KOPT-K1 (cell line): ENCODE data around the gene ZNF525.
A peak's percentile ranks its signal among the peaks of the same experiment; 100 is the strongest.
"Not testable (repeated sequence)": the region's sequence is repeated elsewhere in the genome, so short reads cannot be mapped to it uniquely, and the experiment has no call there.

ENCODE experiments used
- H3K27ac ChIP-seq: fragments of 200-600 bp; sonication (generic); 2 replicates; pipeline ENCODE4 v1.5.1; 2016; ENCODE audit warnings: antibody characterized with exemption, mild to moderate bottlenecking, low read depth, low read length; ENCODE audit not compliant: poor library complexity, severe bottlenecking
- H3K36me3 ChIP-seq: fragments of 200-600 bp; sonication (generic); 2 replicates; pipeline ENCODE4 v1.5.1; 2017; ENCODE audit warnings: antibody characterized with exemption, mild to moderate bottlenecking, low read length, moderate library complexity; ENCODE audit not compliant: insufficient read depth
- H3K9me3 ChIP-seq: fragments of 200-600 bp; sonication (generic); 2 replicates; pipeline ENCODE4 v1.5.1; 2017; ENCODE audit warnings: antibody characterized with exemption, low read length, mild to moderate bottlenecking; ENCODE audit not compliant: insufficient read depth, poor library complexity, severe bottlenecking

ZNF525 gene

DNA sequence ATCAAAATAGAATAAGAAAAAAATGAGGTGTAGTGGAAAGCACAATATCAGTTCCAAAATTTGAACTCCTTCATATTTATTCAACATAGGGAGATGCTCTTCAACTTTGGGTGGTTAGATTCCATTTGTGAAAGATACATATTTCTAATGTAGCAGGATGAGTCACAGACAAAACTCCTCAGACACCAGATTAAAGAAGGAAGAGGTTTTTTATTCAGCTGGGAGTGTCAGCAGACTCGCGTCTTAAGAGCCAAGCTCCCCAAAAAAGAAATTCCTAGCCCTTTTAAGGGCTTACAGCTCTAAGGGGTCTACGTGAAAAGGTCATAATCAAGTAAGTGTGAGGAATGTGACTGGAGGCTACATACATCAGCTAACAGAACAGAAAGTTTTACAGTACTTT is 22.7 kb downstream of the ZNF525 start:
- H3K9me3 ChIP-seq = peaks cover 70% of the 10 kb centered on the region
- H3K36me3 ChIP-seq = peaks cover 37% of the 10 kb centered on the region
- H3K27ac ChIP-seq = no peak overlapping the region

DNA sequence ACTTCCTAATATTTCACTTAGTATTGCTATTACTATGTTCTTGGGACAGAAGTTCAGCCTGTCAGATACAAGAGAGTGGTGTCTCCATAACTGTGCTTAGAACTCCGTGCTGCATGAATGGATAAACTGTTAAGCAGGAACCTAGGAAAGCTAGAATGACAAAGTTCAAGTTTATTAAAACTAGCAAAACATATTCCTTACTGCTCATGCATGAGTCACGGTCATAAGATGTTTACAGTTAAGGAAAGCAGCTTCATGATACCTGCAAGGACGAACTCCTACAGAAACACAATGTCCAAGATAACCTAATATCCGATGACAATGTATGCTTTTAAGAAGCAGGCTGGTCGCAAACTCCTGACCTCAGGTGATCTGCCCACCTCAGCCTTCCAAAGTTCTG is 23.4 kb downstream of the ZNF525 start:
- Histone ChIP-seq H3K9me3 (peaks cover 62% of the 10 kb centered on the region), H3K27ac (no peak overlapping the region), H3K36me3 (peaks cover 31% of the 10 kb centered on the region)

DNA sequence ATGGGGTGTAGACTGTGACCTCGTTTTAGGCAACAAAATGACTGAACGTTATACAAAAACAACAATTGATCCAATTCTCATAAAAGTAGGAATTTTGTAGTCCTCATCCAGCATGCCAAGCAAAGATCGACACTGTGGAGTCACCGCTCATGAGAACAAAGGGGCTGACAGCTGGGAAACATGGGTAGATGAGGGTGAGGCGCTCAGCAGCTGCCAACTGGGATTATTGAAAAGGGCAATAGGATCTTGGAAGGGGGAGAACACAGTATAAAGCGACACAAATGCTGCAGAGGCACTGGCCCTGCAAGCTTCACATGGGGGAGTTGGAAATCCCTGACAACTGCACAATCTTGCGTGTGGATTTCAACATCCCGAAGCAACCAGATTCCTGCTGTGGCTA is 24.1 kb downstream of the ZNF525 start:
- peaks cover 24% of the 10 kb centered on the region for H3K36me3 ChIP-seq
- H3K27ac ChIP-seq = no peak overlapping the region
- peaks cover 56% of the 10 kb centered on the region for H3K9me3 ChIP-seq

DNA sequence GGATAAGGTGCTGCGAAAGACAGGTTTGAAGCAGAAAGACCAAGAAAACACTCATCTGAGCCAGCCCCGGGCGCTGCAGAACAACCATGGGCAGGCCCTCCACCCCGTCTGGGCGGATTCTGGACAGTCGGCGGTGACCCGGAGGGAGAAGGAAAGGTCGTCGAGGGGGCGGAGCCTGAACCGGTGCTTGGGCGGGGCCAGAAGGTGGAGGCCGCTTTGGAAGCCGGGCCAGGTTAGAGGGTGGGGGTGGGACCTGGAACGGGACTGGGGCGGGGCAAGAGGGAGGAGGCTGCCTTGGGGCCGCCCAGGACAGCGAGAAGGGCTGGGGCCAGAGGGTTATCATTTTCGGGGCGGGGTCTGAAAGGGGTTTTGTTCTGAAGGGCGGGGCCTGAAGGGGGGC is 24.5 kb downstream of the ZNF525 start:
- Histone ChIP-seq H3K27ac (no peak overlapping the region), H3K36me3 (peaks cover 20% of the 10 kb centered on the region), H3K9me3 (peaks cover 52% of the 10 kb centered on the region)

DNA sequence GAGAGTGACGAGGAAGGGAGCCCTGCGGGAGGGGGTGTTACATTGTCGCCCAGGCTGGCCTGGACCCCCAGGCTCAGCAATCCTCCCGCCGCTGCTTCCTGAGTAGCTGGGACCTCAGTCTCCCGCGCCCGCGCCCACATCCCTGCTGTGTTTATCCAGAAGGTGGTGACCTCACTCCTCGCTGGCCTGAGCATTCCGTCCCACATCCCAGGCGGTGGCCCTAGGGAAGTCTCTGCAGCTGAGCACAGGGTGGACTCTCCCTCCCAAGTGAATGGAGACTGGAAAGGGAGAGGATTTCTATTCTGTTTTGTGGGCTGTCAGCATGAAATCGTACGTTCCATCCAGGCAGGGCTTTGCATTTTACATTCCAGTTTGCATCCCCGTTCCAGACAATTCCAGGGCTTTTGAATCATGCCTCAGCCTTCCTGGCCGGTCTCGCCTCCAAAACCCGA is 29.0 kb downstream of the ZNF525 start:
- peak overlapping the region; percentile 77 for H3K27ac ChIP-seq
- peaks cover 13% of the 10 kb centered on the region for H3K36me3 ChIP-seq
- H3K9me3 ChIP-seq = peaks cover 19% of the 10 kb centered on the region

DNA sequence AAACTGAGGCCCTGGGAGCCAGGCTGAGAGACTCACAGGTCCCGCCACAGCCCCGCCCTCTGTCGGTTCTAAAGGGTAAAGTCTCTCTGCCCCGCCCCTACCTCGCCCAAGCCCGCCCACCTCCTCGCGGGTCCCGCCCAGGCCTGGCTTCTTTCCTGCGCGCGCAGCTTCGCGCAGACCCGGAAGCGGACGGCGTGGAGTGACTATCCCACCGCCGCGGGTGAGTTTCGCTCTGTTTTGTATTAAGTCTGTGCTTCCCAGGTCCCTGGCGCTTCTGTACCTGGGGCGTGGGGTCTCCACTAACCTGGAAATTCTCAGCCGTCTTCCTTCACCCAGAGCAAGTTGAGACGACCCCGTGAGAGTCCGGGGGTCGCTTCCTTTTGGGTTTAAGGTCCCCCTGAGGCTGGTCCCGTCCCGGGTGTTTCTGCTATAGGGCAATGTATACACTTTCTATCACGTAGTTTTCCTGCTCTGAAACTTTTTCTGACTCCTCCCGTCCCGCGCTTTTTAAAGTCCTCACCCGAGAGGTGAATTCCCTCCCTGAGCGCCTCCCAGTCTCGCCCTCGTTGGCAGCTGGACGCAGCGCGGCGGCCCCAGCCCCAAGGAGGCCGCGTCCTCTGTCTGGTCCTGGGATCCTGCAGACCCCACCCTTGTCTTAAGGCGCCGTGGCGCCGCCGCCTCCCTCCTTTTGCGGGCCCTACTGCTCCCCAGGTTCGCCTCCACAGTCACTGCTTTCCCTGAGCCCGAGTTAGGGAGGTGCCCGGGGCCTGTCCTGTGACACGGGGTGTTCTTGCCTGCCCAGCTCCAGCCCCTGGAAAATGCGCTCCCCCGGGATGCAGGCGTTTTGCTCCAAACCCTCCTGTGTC is 29.7 kb downstream of the ZNF525 start, which contains the start of gene ZNF765:
Gene ZNF765 (plus strand): TSS at position 176 of the 866 bp plus-strand sequence. CDS start 2,867 bp downstream, outside the sequence.
- peak within 1 kb of the TSS; percentile 77 for H3K27ac ChIP-seq
- peaks cover 19% of the 10 kb centered on the region for H3K9me3 ChIP-seq
- H3K36me3 ChIP-seq = peaks cover 19% of the 10 kb centered on the region

DNA sequence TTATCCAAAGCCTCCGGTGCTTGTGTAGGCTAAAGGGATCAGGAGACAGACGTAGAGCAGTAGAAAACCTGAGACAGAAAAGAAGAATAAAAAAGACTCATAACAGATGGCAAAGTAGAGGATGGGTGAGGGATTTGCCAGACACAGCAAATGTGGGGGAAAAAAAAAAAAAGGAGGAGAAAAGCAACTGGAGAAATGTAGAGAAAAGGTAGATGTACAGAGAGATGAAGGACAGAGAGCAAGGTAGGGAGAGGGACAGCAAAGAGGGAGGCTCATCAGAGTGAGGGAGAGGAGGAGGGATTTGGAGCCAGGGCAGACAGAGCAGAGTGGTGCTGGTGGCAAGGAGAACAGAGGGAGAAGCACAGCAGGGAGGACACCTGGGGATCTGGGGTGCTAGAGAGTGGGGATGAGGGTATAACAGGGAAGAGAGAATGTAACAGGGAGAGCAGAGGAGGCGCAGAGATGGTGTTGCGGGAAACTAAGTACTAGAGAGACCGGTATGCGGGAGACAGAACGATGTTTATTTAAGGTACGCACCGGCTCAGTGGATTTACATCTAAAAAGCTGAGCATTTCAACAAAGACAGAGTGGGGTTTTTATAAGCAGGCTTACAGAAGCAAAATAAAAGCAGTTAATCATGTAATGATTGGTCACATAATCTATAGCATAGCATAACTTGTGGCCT is 30.5 kb downstream of the ZNF525 start:
- Histone ChIP-seq H3K9me3 (peaks cover 19% of the 10 kb centered on the region), H3K27ac (peak overlapping the region; percentile 77), H3K36me3 (peaks cover 27% of the 10 kb centered on the region)

DNA sequence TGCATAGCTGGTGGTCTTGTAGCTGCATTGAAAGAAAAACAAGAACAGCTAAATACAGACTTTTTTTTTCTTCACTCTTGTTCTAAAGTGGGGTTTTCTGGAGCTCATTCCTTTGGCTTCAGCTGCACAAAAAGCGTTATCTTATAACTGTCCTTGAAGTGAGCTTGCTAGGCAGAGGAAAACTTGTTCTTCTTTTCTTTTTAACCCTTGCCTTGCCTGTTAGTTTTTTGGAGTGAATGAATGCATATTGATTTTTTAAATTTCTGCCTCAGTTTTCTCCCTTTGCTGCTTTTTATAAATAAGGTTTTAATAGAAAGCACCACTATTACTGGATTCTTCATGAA is 31.0 kb downstream of the ZNF525 start:
- Histone ChIP-seq H3K9me3 (peaks cover 19% of the 10 kb centered on the region), H3K36me3 (peaks cover 32% of the 10 kb centered on the region), H3K27ac (no peak overlapping the region)

DNA sequence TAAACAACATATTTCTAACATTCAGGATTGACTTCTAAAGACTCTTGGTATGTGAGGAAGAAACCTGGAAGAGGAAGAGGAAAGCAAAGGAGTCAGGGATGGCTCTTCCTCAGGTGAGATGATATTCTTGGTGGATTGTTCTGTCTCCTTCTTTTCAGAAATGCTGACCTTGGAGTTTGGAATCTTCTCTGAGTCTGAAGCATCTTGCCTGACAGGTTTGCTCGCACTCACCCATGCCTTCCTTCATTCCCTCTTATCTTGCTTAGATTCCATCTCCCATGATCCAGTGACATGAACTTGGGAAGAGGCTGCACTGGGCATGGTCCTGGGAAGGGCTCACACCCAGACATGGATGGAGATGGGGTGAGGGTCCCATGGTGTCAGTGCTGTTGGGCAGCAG is 32.4 kb downstream of the ZNF525 start:
- not testable (repeated sequence) for H3K27ac ChIP-seq
- Histone ChIP-seq H3K36me3 (peaks cover 46% of the 10 kb centered on the region), H3K9me3 (peaks cover 33% of the 10 kb centered on the region)

DNA sequence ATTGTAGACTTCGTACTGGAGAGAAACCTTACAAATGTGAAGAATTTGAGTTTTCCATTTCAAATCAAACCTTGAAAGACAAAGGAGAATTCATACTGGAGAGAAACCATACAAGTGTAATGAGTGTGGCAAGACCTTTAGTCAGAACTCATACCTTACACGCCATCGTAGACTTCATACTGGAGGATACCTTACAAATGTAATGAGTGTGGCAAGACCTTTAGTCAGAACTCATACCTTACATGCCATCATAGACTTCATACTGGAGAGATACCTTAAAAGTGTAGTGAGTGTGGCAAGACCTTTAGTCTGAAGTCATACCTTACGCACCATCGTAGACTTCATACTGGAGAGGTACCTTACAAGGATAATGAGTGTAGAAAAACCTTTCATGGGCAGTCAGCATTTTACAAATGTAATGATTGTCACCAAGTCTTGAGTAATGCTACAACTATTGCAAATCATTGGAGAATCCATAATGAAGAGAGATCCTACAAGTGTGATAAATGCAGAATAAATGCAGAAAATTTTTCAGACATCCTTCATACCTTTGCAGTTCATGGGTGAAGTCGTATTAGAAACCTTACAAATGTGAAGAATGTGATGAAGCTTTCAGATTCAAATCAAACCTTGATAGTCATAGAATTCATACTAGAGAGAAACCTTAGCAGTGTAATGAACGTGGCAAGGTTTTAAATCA is 44.1 kb downstream of the ZNF525 start:
- H3K27ac ChIP-seq = no peak overlapping the region
- peaks cover 77% of the 10 kb centered on the region for H3K36me3 ChIP-seq
- peaks cover 100% of the 10 kb centered on the region for H3K9me3 ChIP-seq

DNA sequence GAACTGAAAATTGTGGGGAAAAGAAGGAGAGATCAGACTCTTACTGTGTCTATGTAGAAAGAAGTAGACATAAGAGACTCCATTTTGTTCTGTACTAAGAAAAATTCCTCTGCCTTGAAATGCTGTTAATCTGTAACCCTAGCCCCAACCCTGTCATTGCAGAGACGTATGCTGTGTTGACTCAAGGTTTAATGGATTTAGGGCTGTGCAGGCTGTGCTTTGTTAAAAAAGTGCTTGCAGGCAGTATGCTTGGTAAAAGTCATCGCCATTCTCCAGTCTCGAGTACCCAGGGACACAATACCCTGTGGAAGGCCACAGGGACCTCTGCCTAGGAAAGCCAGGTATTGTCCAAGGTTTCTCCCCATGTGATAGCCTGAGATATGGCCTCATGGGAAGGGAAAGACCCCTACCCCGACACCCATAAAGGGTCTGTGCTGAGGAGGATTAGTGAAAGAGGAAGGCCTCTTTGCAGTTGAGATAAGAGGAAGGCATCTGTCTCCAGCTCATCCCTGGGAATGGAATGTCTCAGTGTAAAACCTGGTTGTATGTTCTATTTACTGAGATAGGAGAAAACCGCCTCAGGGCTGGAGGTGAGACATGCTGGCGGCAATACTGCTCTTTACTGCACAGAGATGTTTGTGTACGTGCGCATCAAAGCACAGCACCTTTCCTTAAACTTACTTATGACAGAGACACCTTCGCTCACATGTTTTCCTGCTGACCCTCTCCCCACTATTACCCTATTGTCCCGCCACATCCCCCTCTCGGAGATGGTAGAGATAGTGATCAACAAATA is 55.2 kb downstream of the ZNF525 start:
- not testable (repeated sequence) for H3K36me3 ChIP-seq, H3K27ac ChIP-seq
- peaks cover 12% of the 10 kb centered on the region for H3K9me3 ChIP-seq

DNA sequence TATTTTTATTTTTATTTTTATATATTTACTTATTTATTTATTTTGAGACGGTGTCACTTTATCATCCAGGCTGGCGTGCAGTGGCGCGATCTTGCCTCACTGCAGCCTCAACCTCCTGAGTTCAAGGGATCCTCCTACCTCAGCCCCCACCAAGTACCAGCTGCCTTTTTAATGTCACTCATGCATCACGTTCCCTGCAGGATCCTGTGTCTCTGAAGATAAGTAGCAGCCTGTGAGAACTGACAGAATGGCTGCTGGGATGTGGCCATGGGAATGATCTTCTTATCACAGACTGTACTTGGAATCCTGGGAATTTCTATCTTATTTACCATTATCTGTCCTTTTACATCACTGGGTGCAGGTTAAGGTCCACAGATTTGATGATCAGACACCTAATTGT is 57.0 kb downstream of the ZNF525 start:
- Histone ChIP-seq H3K36me3 (no peaks in the 10 kb centered on the region), H3K9me3 (peaks cover 5% of the 10 kb centered on the region), H3K27ac (no peak overlapping the region)

DNA sequence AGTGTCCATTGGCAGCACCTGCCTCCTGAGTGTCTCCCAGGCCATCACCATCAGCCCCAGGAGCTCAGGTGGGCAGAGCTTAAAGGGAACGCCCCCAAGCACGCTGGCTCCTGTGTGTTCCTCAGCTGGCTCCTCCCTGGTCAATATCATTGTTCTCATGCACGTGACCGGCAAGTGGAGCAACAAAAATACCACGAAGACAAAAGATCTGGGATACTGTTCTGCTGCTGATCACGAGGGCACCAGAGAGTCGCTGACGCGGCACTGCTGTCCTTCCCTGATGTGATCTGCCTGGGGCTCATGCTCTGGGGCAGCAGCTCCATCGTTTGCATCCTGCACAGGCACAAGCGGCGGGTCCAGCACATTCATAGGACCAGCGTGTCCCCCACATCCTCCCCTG is 57.6 kb downstream of the ZNF525 start:
- H3K27ac ChIP-seq, H3K36me3 ChIP-seq, H3K9me3 ChIP-seq: not testable (repeated sequence)

DNA sequence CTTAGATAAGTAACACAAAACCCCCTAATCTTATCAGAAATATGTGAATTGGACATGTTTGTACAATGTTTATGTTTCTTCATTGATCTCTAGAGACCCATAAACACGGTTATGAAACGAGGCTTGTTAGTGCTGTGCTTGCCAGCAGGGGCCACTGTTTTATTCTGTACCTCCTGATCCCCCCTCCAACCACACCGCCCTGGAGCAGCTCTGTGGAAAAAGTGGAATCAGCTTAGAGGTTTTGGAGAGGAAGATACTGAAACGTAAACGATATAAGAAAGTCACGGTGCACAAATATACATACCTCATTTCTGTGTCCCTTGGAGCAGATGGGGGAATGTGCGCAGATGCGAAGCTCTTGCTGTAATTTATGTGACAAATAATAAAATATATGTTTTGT is 58.2 kb downstream of the ZNF525 start:
- H3K36me3 ChIP-seq, H3K27ac ChIP-seq, H3K9me3 ChIP-seq: not testable (repeated sequence)
